GM23338 (cell line): ENCODE results near the gene RFK. TPM values are rescaled to one million over a fixed set of nuclear protein-coding genes. Genes with fewer than 3 reads are reported as not detected.

ENCODE experiments used
- ATAC-seq: fragments of 200-7000 bp; cut with Tn5 transposase; 3 replicates; pipeline ENCODE4 v1.9.1; 2020
- DNase-seq: peaks from one replicate; pipeline ENCODE4 v3.0.0-alpha.2; 2015; ENCODE audit warnings: low spot score
- H2AFZ ChIP-seq: fragments of 200-600 bp; sonication (generic); 2 replicates; pipeline ENCODE4 v1.8.0; 2016; ENCODE audit warnings: antibody characterized with exemption, mild to moderate bottlenecking, moderate library complexity
- H3F3A ChIP-seq: fragments of 200-600 bp; sonication (generic); replicated peaks from 2 replicates; pipeline ENCODE4 v1.8.0; 2017; ENCODE audit warnings: antibody characterized with exemption, mixed run types, low read depth
- H3K27ac ChIP-seq: fragments of 200-600 bp; sonication (generic); 2 replicates; pipeline ENCODE4 v1.6.1; 2016; ENCODE audit warnings: low read depth
- H3K27me3 ChIP-seq: fragments of 200-600 bp; sonication (generic); 2 replicates; pipeline ENCODE4 v1.8.0; 2016; ENCODE audit warnings: mild to moderate bottlenecking, mixed run types, moderate library complexity; ENCODE audit not compliant: insufficient read depth
- H3K36me3 ChIP-seq: fragments of 200-600 bp; sonication (generic); 2 replicates; pipeline ENCODE4 v1.8.0; 2016; ENCODE audit warnings: mild to moderate bottlenecking; ENCODE audit not compliant: insufficient read depth
- H3K4me1 ChIP-seq: fragments of 200-600 bp; sonication (generic); 2 replicates; pipeline ENCODE4 v1.8.0; 2016; ENCODE audit warnings: mild to moderate bottlenecking, moderate library complexity; ENCODE audit not compliant: insufficient read depth
- H3K4me2 ChIP-seq: fragments of 200-600 bp; sonication (generic); 2 replicates; pipeline ENCODE4 v1.7.1; 2017; ENCODE audit warnings: mixed run types
- H3K4me3 ChIP-seq: fragments of 200-600 bp; sonication (generic); 2 replicates; pipeline ENCODE4 v1.6.1; 2016; ENCODE audit warnings: mixed run types
- H3K79me2 ChIP-seq: fragments of 200-600 bp; sonication (generic); replicated peaks from 2 replicates; pipeline ENCODE4 v1.8.0; 2017; ENCODE audit warnings: mild to moderate bottlenecking; ENCODE audit not compliant: insufficient read depth
- H3K9me2 ChIP-seq: fragments of 200-600 bp; sonication (generic); 2 replicates; pipeline ENCODE4 v1.8.0; 2017; ENCODE audit not compliant: insufficient read depth
- H4K20me1 ChIP-seq: fragments of 200-600 bp; sonication (generic); replicated peaks from 2 replicates; pipeline ENCODE4 v1.8.0; 2017; ENCODE audit warnings: mild to moderate bottlenecking; ENCODE audit not compliant: insufficient read depth
- H3K27ac Mint-ChIP-seq: 2 replicates; pipeline ENCODE4 v1.8.0; 2020; ENCODE audit warnings: inconsistent platforms, mild to moderate bottlenecking, moderate library complexity, mixed read lengths
- H3K27me3 Mint-ChIP-seq: 3 replicates; pipeline ENCODE4 v1.8.0; 2022; ENCODE audit warnings: low read depth, mild to moderate bottlenecking, moderate library complexity, mixed read lengths, inconsistent platforms; ENCODE audit not compliant: insufficient read depth, poor library complexity
- H3K36me3 Mint-ChIP-seq: 3 replicates; pipeline ENCODE4 v1.8.0; 2021; ENCODE audit warnings: low read depth, mild to moderate bottlenecking, inconsistent platforms, moderate library complexity, mixed read lengths
- H3K4me1 Mint-ChIP-seq: 3 replicates; pipeline ENCODE4 v1.8.0; 2020; ENCODE audit warnings: mild to moderate bottlenecking, inconsistent platforms, mixed read lengths
- H3K4me3 Mint-ChIP-seq: 3 replicates; pipeline ENCODE4 v1.8.0; 2021; ENCODE audit warnings: moderate library complexity, mild to moderate bottlenecking, inconsistent platforms, mixed read lengths
- H3K9me3 Mint-ChIP-seq: 3 replicates; pipeline ENCODE4 v1.8.0; 2020; ENCODE audit warnings: moderate library complexity, mild to moderate bottlenecking, inconsistent platforms, mixed read lengths
- CREB1 ChIP-seq: fragments of 250-450 bp; sonication (Bioruptor Pico); IDR thresholded peaks from 2 replicates; pipeline ENCODE4 v1.5.0; 2020; ENCODE audit warnings: low read depth, mild to moderate bottlenecking, moderate library complexity
- CTCF ChIP-seq, 2 experiments: fragments of 200-600 bp in 1 of 2; sonication (generic) in 1 of 2; conservative IDR thresholded peaks; 2 replicates each; pipeline versions ENCODE4 v1.5.1 to v1.6.1; 2016 to 2017; ENCODE audit warnings: antibody characterized with exemption in 2 of 2, low read depth in 2 of 2, mild to moderate bottlenecking in 2 of 2, moderate library complexity in 1 of 2
- ETS1 ChIP-seq: IDR thresholded peaks from 2 replicates; pipeline ENCODE4 v1.6.1; 2016; ENCODE audit warnings: antibody characterized with exemption
- EZH2 ChIP-seq: fragments of 200-600 bp; sonication (generic); IDR thresholded peaks from one replicate; pipeline ENCODE4 v1.8.0; 2017; ENCODE audit warnings: antibody characterized with exemption, mild to moderate bottlenecking, low read depth; ENCODE audit not compliant: unreplicated experiment
- EZH2phosphoT487 ChIP-seq: fragments of 200-600 bp; sonication (generic); IDR thresholded peaks from one replicate; pipeline ENCODE4 v1.8.1; 2018; ENCODE audit warnings: antibody characterized with exemption; ENCODE audit not compliant: unreplicated experiment
- JUNB ChIP-seq: IDR thresholded peaks from one replicate; pipeline ENCODE4 v1.6.1; 2016; ENCODE audit warnings: antibody characterized with exemption; ENCODE audit not compliant: unreplicated experiment
- NANOG ChIP-seq: IDR thresholded peaks from 2 replicates; pipeline ENCODE4 v1.6.1; 2016; ENCODE audit warnings: antibody characterized with exemption, borderline replicate concordance
- POLR2AphosphoS5 ChIP-seq: IDR thresholded peaks from 2 replicates; pipeline ENCODE4 v1.6.1; 2016; ENCODE audit warnings: antibody characterized with exemption, low read depth
- REST ChIP-seq: IDR thresholded peaks from one replicate; pipeline ENCODE4 v1.6.1; 2018; ENCODE audit warnings: antibody characterized with exemption; ENCODE audit not compliant: unreplicated experiment
- STAT1 ChIP-seq: IDR thresholded peaks from one replicate; pipeline ENCODE4 v1.6.1; 2016; ENCODE audit warnings: antibody characterized with exemption; ENCODE audit not compliant: unreplicated experiment
- ZNF114 ChIP-seq: fragments of 250-450 bp; sonication (Bioruptor Pico); IDR thresholded peaks from 2 replicates; pipeline ENCODE4 v1.5.0; 2020; ENCODE audit warnings: mild to moderate bottlenecking, moderate library complexity
- ZNF331 ChIP-seq: fragments of 250-450 bp; sonication (Bioruptor Pico); IDR thresholded peaks from 2 replicates; pipeline ENCODE4 v1.5.0; 2020; ENCODE audit warnings: low read depth, mild to moderate bottlenecking, moderate library complexity
- ZNF462 ChIP-seq: fragments of 250-450 bp; sonication (Bioruptor Pico); IDR thresholded peaks from 2 replicates; pipeline ENCODE4 v1.5.0; 2020; ENCODE audit warnings: mild to moderate bottlenecking, moderate library complexity
- polyA plus RNA-seq: library from polyadenylated mRNA; unstranded; fragments of >200 nt; fragmentation: Nextera tagmentation; extraction: Ambion mirVana; gene quantifications from 2 replicates; pipeline ENCODE4 v1.2.1, GENCODE V29; 2016
- total RNA-seq: library from RNA; depleted of rRNA; stranded (reverse); fragments of >200 nt; shearing (Covaris generic); gene quantifications from 2 replicates; pipeline ENCODE4 v1.2.3, GENCODE V29; 2014

Gene RFK
- total and polyA plus RNA-seq, 2 experiments from 2014 or later = 15.2 to 15.4 TPM

GRCh38 chr9:76405868-76406267, 11.6 kb upstream of the RFK start:
- Histone ChIP-seq H3K4me3 (no peak overlapping the region), H2AFZ (no peak overlapping the region), H3K79me2 (no peaks in the 10 kb centered on the region), H4K20me1 (no peaks in the 10 kb centered on the region), H3K4me2 (no peak overlapping the region), H3K27me3 (no peaks in the 10 kb centered on the region), H3K9me2 (no peaks in the 10 kb centered on the region), H3K36me3 (no peaks in the 10 kb centered on the region), H3K4me1 (no peaks in the 10 kb centered on the region), H3F3A (no peaks in the 10 kb centered on the region), H3K27ac (no peak overlapping the region)
- Mint-ChIP-seq H3K27me3 (peaks cover 3% of the 10 kb centered on the region), H3K9me3 (no peaks in the 10 kb centered on the region), H3K27ac (no peak overlapping the region), H3K36me3 (no peaks in the 10 kb centered on the region), H3K4me3 (no peak overlapping the region), H3K4me1 (peaks cover 4% of the 10 kb centered on the region; the same call in 2 of the 3 replicates)
- DNase-seq (no peak), ATAC-seq (no peak)
- no peak for TF ChIP-seq ETS1
- TF ChIP-seq CTCF (conservative IDR thresholded peaks at IDR 0.05; ENCODE audit: low read depth in 2 of 2) = no peak
- no peak for TF ChIP-seq NANOG
- TF ChIP-seq STAT1 = no peak
- no peak for TF ChIP-seq ZNF114 (CRISPR knock-in tag)
- TF ChIP-seq ZNF462 (CRISPR knock-in tag) = no peak
- no peak for TF ChIP-seq REST
- TF ChIP-seq CREB1 (CRISPR knock-in tag) = no peak
- no peak for TF ChIP-seq EZH2
- no peak for TF ChIP-seq JUNB
- TF ChIP-seq ZNF331 = no peak
- no peak for TF ChIP-seq POLR2AphosphoS5
- no peak for TF ChIP-seq EZH2phosphoT487
